Right cardiac atrium (tissue), 5 donors: ENCODE data around the gene PTCD2. TPM values are rescaled to one million over a fixed set of nuclear protein-coding genes. Genes with fewer than 3 reads are reported as not detected.
A peak's percentile ranks its signal among the peaks of the same experiment; 100 is the strongest.
"Not testable (repeated sequence)": the region's sequence is repeated elsewhere in the genome, so short reads cannot be mapped to it uniquely, and the experiment has no call there.

Experiments
- ATAC-seq, 2 donors: fragments of 200-7000 bp; cut with Tn5 transposase; one replicate each; pipeline versions ENCODE4 v1.8.0 to v1.9.1; 2020; ENCODE audit warnings: moderate library complexity in 2 of 2, mild to moderate bottlenecking in 1 of 2
- DNase-seq, 3 donors: peaks; one replicate each; pipeline ENCODE4 v3.0.0-alpha.2; 2020
- H3K27ac ChIP-seq: one replicate; pipeline ENCODE4 v1.5.1; 2013; ENCODE audit warnings: mild to moderate bottlenecking, low read length, control low read depth, moderate library complexity
- H3K27me3 ChIP-seq: one replicate; pipeline ENCODE4 v1.6.1; 2013; ENCODE audit not compliant: control insufficient read depth, insufficient read depth
- H3K4me1 ChIP-seq: one replicate; pipeline ENCODE4 v1.6.1; 2013; ENCODE audit warnings: low read length; ENCODE audit not compliant: control insufficient read depth, insufficient read depth
- H3K4me3 ChIP-seq: one replicate; pipeline ENCODE4 v1.5.1; 2013; ENCODE audit warnings: low read length, control low read depth
- H3K9me3 ChIP-seq: one replicate; pipeline ENCODE4 v1.6.1; 2013; ENCODE audit warnings: low read length; ENCODE audit not compliant: control insufficient read depth
- WGBS: extraction: QIAGEN DNeasy Blood & Tissue Kit; methylation state at CpG from one replicate; pipeline ENCODE4 v1.1.7; 2013; 5-methylcytosine and 5-hydroxymethylcytosine counted together
- intact Hi-C, 4 donors: fragments of 100-400 bp; cut with DNase I; formaldehyde crosslinking; loops; one replicate each; pipeline versions ENCODE4 v1.11.0 to v1.14.0; 2022 to 2023
- polyA plus RNA-seq: library from polyadenylated mRNA; stranded (reverse); fragments of 200-250 nt; gene quantifications from one replicate; pipeline ENCODE4 v1.2.3, GENCODE V29; 2013
- total RNA-seq, 4 donors: library from RNA; stranded (reverse); fragmentation: NEBNext Ultra II Directional; extraction: Animal tissue kit (Norgen Biotek cat#: 25700); gene quantifications; one replicate each; pipeline ENCODE4 v1.2.1, GENCODE V29; 2021
- donor health status: healthy with polysubstance abuse.
- donor health status: DM: no; HTN: yes; CAD: no.
- donor health status: DM: no; HTN: no; CAD: no.
- donor health status: DM: no; HTN: yes; CAD: no; lungs with severe emphysema.
- donor health status: DM: yes; HTN: yes; CAD: no.

PTCD2 gene
- total and polyA plus RNA-seq, 5 donors: 6.9 to 14.0 (median 11.5) TPM

GRCh38 chr5:72314571-72315172 lies 5.5 kb upstream of the PTCD2 start:
- no peaks in the 10 kb centered on the region for H3K27me3 ChIP-seq
- H3K27ac ChIP-seq: no peak overlapping the region
- peak; percentile 52 to 61 for ATAC-seq
- H3K9me3 ChIP-seq: no peaks in the 10 kb centered on the region
- 75% methylated on average over 3 of the region's 3 CpGs for WGBS
- H3K4me1 ChIP-seq: peaks cover 2% of the 10 kb centered on the region
- intact Hi-C loops: no loop called here
- no peak overlapping the region for H3K4me3 ChIP-seq
- DNase-seq: no peak

DNA sequence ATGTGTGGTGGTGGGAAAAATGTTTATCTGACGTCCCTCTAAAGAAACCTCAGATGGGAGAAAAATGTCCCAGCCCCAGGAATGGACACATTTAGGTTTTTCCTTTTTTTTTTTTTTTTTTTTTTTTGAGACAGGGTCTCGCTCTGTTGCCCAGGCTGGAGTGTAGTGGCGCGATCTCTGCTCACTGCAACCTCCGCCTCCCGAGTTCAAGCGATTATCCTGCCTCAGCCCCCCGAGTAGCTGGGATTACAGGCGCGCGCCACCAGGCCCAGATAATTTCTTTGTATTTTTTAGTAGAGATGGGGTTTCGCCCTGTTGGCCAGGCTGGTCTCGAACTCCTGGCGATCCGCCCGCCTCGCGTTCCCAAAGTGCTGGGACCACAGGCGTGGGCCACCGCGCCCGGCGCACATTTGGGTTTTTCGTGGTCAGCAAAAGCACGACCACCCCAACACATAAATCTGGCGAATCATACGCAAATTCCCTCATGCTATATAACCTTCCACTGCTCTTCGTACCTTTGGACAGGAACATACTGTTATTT lies 668 bp upstream of the PTCD2 start:
- intact Hi-C loops, H3K27me3 ChIP-seq, H3K9me3 ChIP-seq, H3K4me1 ChIP-seq: not testable (repeated sequence)
- Histone ChIP-seq H3K27ac (peak overlapping the region; percentile 38), H3K4me3 (peak overlapping the region; percentile 82)
- 8% methylated on average over 28 of the region's 28 CpGs for WGBS
- DNase-seq (peak; percentile 45 to 71 (median 64)), ATAC-seq (peak; percentile 1 to 6)

GRCh38 chr5:72324189-72324825 lies 4.1 kb downstream of the PTCD2 start:
- WGBS: 91% methylated on average over 5 of the region's 5 CpGs
- Histone ChIP-seq H3K9me3 (no peaks in the 10 kb centered on the region), H3K27me3 (no peaks in the 10 kb centered on the region), H3K4me3 (no peak overlapping the region), H3K4me1 (no peaks in the 10 kb centered on the region), H3K27ac (no peak overlapping the region)
- DNase-seq (no peak), ATAC-seq (no peak)
- intact Hi-C loops: no loop called here

GRCh38 chr5:72325566-72326305 lies 5.6 kb downstream of the PTCD2 start:
- ATAC-seq: no peak
- Histone ChIP-seq H3K4me3 (no peak overlapping the region), H3K4me1 (no peaks in the 10 kb centered on the region), H3K27me3 (no peaks in the 10 kb centered on the region), H3K27ac (no peak overlapping the region), H3K9me3 (no peaks in the 10 kb centered on the region)
- WGBS: 68% methylated on average over 4 of the region's 4 CpGs
- DNase-seq: no peak
- intact Hi-C loops: no loop called here

- no peaks in the 10 kb centered on the region for H3K4me1 ChIP-seq
- DNase-seq: peak in 1 of 3 donors; percentile 50
- 76% methylated on average over 2 of the region's 2 CpGs for WGBS
- no peak for ATAC-seq
- H3K27me3 ChIP-seq: no peaks in the 10 kb centered on the region
- no peaks in the 10 kb centered on the region for H3K9me3 ChIP-seq
- intact Hi-C loops: no loop called here
- H3K4me3 ChIP-seq: no peak overlapping the region
- no peak overlapping the region for H3K27ac ChIP-seq
Observed at GRCh38 chr5:72326306-72326649, 6.1 kb downstream of the PTCD2 start.

DNA sequence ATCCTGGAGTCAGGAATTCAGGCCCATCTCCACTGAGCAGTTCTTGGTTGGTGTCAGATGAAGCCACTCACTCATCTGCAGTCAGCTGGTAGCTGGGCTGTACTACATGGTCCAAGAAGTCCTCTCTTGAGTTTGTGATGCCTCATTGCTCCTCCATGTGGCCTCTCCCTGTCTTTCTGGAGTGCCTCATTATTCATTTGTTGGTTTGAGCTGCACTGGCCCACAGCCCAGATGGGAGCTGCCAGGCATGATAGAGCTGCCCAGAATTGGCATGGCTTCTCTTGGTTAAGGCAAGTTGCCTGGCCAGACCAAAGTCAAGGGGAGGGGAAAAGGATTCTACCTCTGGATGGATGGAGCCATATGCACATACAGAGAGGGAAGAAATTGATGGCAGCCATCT lies 8.0 kb downstream of the PTCD2 start:
- Histone ChIP-seq H3K27ac (no peak overlapping the region), H3K27me3 (no peaks in the 10 kb centered on the region), H3K9me3 (no peaks in the 10 kb centered on the region), H3K4me1 (no peaks in the 10 kb centered on the region), H3K4me3 (no peak overlapping the region)
- ATAC-seq: peak; percentile 70 to 82
- DNase-seq: peak; percentile 30 to 69 (median 66)
- intact Hi-C loops: no loop called here

DNA sequence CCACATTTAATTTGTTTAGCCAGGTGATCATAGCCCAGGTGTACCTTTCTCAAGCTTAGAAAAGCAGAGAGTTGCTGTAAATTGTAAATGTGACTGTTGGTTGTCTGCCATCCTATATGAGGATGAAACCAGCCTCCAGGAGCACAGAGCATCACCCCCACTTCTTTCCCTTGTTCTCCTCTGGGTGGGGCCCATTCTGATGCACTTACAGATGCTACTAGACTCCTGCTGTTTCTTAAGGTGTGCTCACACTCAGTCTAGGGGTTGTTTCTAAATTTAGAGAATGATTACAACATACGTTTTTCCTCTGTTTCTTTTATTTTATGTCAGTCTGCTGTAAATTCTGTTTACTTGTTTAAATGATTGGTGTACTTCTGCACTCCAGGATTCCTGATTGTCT lies 10.5 kb downstream of the PTCD2 start:
- Histone ChIP-seq H3K9me3 (no peaks in the 10 kb centered on the region), H3K27me3 (no peaks in the 10 kb centered on the region), H3K27ac (no peak overlapping the region), H3K4me1 (no peaks in the 10 kb centered on the region), H3K4me3 (no peak overlapping the region)
- DNase-seq (no peak), ATAC-seq (no peak)
- 81% methylated on average over 1 of the region's 1 CpG for WGBS
- intact Hi-C loops: no loop called here

DNA sequence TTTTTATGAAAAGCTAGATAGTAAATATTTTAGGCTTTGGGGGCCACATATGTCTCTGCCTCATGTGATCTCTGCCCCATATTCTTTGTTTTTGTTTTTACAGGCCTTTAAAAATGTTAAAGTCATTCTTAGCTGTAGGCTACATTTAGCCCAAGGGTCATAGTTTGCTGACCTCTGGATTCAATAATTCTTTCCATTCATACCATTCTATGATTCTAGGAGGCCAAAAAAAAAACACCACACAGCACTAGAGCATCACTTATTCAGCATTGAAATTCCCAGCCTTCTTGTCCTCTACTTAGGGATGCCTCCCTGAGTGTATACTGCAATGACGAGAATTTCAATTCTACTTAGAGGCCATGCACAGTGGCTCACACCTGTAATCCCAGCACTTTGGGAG lies 17.0 kb downstream of the PTCD2 start:
- intact Hi-C loops: no loop called here

GRCh38 chr5:72338689-72339209 lies 18.6 kb downstream of the PTCD2 start:
- no peaks in the 10 kb centered on the region for H3K4me1 ChIP-seq
- no peaks in the 10 kb centered on the region for H3K9me3 ChIP-seq
- H3K27me3 ChIP-seq: no peaks in the 10 kb centered on the region
- intact Hi-C loops: no loop called here
- no peak overlapping the region for H3K4me3 ChIP-seq
- no peak for DNase-seq
- no peak for ATAC-seq
- no peak overlapping the region for H3K27ac ChIP-seq
- 91% methylated on average over 4 of the region's 4 CpGs for WGBS

More for the DNA sequence above, 17.0 kb downstream of the PTCD2 start:
- no peak overlapping the region for H3K27ac ChIP-seq
- no peaks in the 10 kb centered on the region for H3K9me3 ChIP-seq
- H3K27me3 ChIP-seq: no peaks in the 10 kb centered on the region
- ATAC-seq (no peak), DNase-seq (no peak)
- no peaks in the 10 kb centered on the region for H3K4me1 ChIP-seq
- no peak overlapping the region for H3K4me3 ChIP-seq
- WGBS: 85% methylated on average over 1 of the region's 1 CpG

- H3K27ac ChIP-seq: no peak overlapping the region
- 93% methylated on average over 2 of the region's 2 CpGs for WGBS
- no peaks in the 10 kb centered on the region for H3K27me3 ChIP-seq
- H3K4me3 ChIP-seq: no peak overlapping the region
- DNase-seq (no peak), ATAC-seq (no peak)
- H3K9me3 ChIP-seq: no peaks in the 10 kb centered on the region
- H3K4me1 ChIP-seq: no peaks in the 10 kb centered on the region
- intact Hi-C loops: no loop called here
Observed at GRCh38 chr5:72346398-72346797, 26.2 kb downstream of the PTCD2 start.

DNA sequence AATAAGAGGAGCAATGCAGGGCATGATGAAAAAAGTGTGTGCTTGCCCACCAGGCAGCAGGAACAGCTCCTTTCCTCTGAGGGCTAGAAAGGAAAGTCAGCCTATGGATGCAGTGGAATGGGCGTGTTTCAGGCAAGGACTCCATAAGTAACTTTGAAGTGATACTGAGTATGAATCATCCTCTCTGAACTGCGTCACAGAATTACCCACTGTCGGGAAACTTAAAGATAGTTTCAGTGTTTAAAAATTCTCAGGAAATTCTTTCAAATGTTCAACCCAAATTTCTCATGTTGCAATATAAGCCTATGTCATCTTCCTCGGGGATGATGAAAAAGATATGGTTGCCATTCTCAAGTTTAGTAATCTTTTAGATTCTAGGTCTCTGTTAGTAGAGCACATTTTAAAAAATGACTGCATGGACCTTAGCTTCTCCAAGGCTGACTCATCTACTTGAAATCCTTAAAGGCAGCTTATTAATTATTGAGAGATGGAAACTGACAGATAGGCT lies 27.7 kb downstream of the PTCD2 start:
- H3K27ac ChIP-seq: no peak overlapping the region
- no peaks in the 10 kb centered on the region for H3K9me3 ChIP-seq
- H3K27me3 ChIP-seq: no peaks in the 10 kb centered on the region
- ATAC-seq (no peak), DNase-seq (no peak)
- intact Hi-C loops: no loop called here
- WGBS: 80% methylated on average over 4 of the region's 4 CpGs
- H3K4me1 ChIP-seq: no peaks in the 10 kb centered on the region
- no peak overlapping the region for H3K4me3 ChIP-seq
